ENCODE measurements around the gene TMEM255B.
A peak's percentile ranks its signal among the peaks of the same experiment; 100 is the strongest.

The TMEM255B gene

GRCh38 chr13:113806104-113806471, 47.1 kb downstream of the TMEM255B start:
- DNase-seq: no peak

- no peak for DNase-seq
Measured at GRCh38 chr13:113806526-113806925, 47.5 kb downstream of the TMEM255B start.

- DNase-seq: no peak
Measured at GRCh38 chr13:113808058-113808834, 49.2 kb downstream of the TMEM255B start.

GRCh38 chr13:113809934-113810333, 50.9 kb downstream of the TMEM255B start:
- no peak for DNase-seq

- no peak for DNase-seq
Measured at GRCh38 chr13:113810640-113811039, 51.6 kb downstream of the TMEM255B start.

GRCh38 chr13:113811081-113811928, 52.3 kb downstream of the TMEM255B start:
- DNase-seq: no peak

- no peak for DNase-seq
Measured at GRCh38 chr13:113812178-113813040, 53.4 kb downstream of the TMEM255B start.

- DNase-seq: no peak
Measured at GRCh38 chr13:113813070-113813748, 54.2 kb downstream of the TMEM255B start.

GRCh38 chr13:113813749-113814434, 54.9 kb downstream of the TMEM255B start:
- no peak for DNase-seq

GRCh38 chr13:113814435-113814821, 55.4 kb downstream of the TMEM255B start:
- peak in 1 of 3 experiments; percentile 59 for DNase-seq

- DNase-seq: no peak
Measured at GRCh38 chr13:113815151-113816058, 56.4 kb downstream of the TMEM255B start.

GRCh38 chr13:113816254-113816929, 57.4 kb downstream of the TMEM255B start:
- no peak for DNase-seq

GRCh38 chr13:113816946-113817859, 58.2 kb downstream of the TMEM255B start:
- DNase-seq: peak; percentile 74 to 92 (median 87)

GRCh38 chr13:113817860-113818691, 59.0 kb downstream of the TMEM255B start:
- DNase-seq: no peak

GRCh38 chr13:113818700-113819295, 59.8 kb downstream of the TMEM255B start:
- no peak for DNase-seq

GRCh38 chr13:113819341-113819730, 60.3 kb downstream of the TMEM255B start:
- no peak for DNase-seq

Data from NCI-H1417 (cell line).